Measurements from ENCODE around the gene GRIK5. TPM values are rescaled to one million over a fixed set of nuclear protein-coding genes. Genes with fewer than 3 reads are reported as not detected.
"Not testable (repeated sequence)": the region's sequence is repeated elsewhere in the genome, so short reads cannot be mapped to it uniquely, and the experiment has no call there.

GRIK5 gene
- total RNA-seq, 1 experiment from 2014 or later = 0.48 TPM

- Histone ChIP-seq H3K9me3 (no peaks in the 10 kb centered on the region), H3K36me3 (ENCODE audit: control insufficient read depth, insufficient read depth, low read length) (no peaks in the 10 kb centered on the region), H3K27me3 (replicated peaks; ENCODE audit: control insufficient read depth, insufficient read depth, low read length) (no peaks in the 10 kb centered on the region), H3K4me1 (no peaks in the 10 kb centered on the region), H3K4me3 (ENCODE audit: low read depth, low read length) (no peak overlapping the region)
- intact Hi-C loops (cut with micrococcal nuclease; ENCODE audit: unreplicated experiment) = no loop called here
- POLR2A ChIA-PET = no interaction called here
- no peak for DNase-seq
- H3K4me1 Mint-ChIP-seq (ENCODE audit: low read depth, unreplicated experiment) = peaks cover 8% of the 10 kb centered on the region
- no peak overlapping the region for H3K4me3 Mint-ChIP-seq (ENCODE audit: unreplicated experiment)
- H3K9me3 Mint-ChIP-seq (ENCODE audit: unreplicated experiment) = no peaks in the 10 kb centered on the region
- no TSS peak for BruUV-seq (replicated peaks)
- no peak overlapping the region for H3K27ac Mint-ChIP-seq (ENCODE audit: unreplicated experiment)
- H3K36me3 Mint-ChIP-seq (ENCODE audit: insufficient read depth, unreplicated experiment) = no peaks in the 10 kb centered on the region
- no peak for TF ChIP-seq CTCF (IDR thresholded peaks at IDR 0.05; ENCODE audit: insufficient read depth in 1 of 2, low read depth in 1 of 2, low read length in 1 of 2, severe bottlenecking in 1 of 2, unreplicated experiment in 1 of 2)
- CTCF ChIA-PET = interaction anchor here (1.5 kb wide), 1 partner anchor 11 kb away, joined by 10 read pairs; no protein-coding TSS in a partner anchor
- H3K27me3 Mint-ChIP-seq (ENCODE audit: insufficient read depth, unreplicated experiment) = peaks cover 11% of the 10 kb centered on the region
Observed at GRCh38 chr19:42045575-42045974, 24.4 kb downstream of the GRIK5 start.

GRCh38 chr19:42042455-42043170 is 27.4 kb downstream of the GRIK5 start:
- Mint-ChIP-seq H3K9me3 (ENCODE audit: unreplicated experiment) (no peaks in the 10 kb centered on the region), H3K27ac (ENCODE audit: unreplicated experiment) (no peak overlapping the region), H3K4me3 (ENCODE audit: unreplicated experiment) (no peak overlapping the region), H3K4me1 (ENCODE audit: low read depth, unreplicated experiment) (no peaks in the 10 kb centered on the region), H3K36me3 (ENCODE audit: insufficient read depth, unreplicated experiment) (no peaks in the 10 kb centered on the region), H3K27me3 (ENCODE audit: insufficient read depth, unreplicated experiment) (peaks cover 16% of the 10 kb centered on the region)
- Histone ChIP-seq H3K9me3 (no peaks in the 10 kb centered on the region), H3K4me1 (no peaks in the 10 kb centered on the region), H3K4me3 (ENCODE audit: low read depth, low read length) (no peak overlapping the region), H3K36me3 (ENCODE audit: control insufficient read depth, insufficient read depth, low read length) (no peaks in the 10 kb centered on the region), H3K27me3 (replicated peaks; ENCODE audit: control insufficient read depth, insufficient read depth, low read length) (no peaks in the 10 kb centered on the region)
- no TSS peak for BruUV-seq (replicated peaks)
- CTCF ChIA-PET = no interaction called here
- no peak for DNase-seq
- intact Hi-C loops (cut with micrococcal nuclease; ENCODE audit: unreplicated experiment) = no loop called here
- POLR2A ChIA-PET = no interaction called here
- no peak for TF ChIP-seq CTCF (IDR thresholded peaks at IDR 0.05; ENCODE audit: insufficient read depth in 1 of 2, low read depth in 1 of 2, low read length in 1 of 2, severe bottlenecking in 1 of 2, unreplicated experiment in 1 of 2)

GRCh38 chr19:42040491-42040890 is 29.5 kb downstream of the GRIK5 start:
- H3K36me3 ChIP-seq (ENCODE audit: control insufficient read depth, insufficient read depth, low read length); BruUV-seq (replicated peaks); POLR2A ChIA-PET; CTCF ChIA-PET; H3K4me3 ChIP-seq (ENCODE audit: low read depth, low read length); H3K9me3 Mint-ChIP-seq (ENCODE audit: unreplicated experiment); H3K4me1 ChIP-seq; H3K27ac Mint-ChIP-seq (ENCODE audit: unreplicated experiment); H3K4me3 Mint-ChIP-seq (ENCODE audit: unreplicated experiment); intact Hi-C loops (cut with micrococcal nuclease; ENCODE audit: unreplicated experiment); DNase-seq; H3K9me3 ChIP-seq; H3K4me1 Mint-ChIP-seq (ENCODE audit: low read depth, unreplicated experiment); H3K36me3 Mint-ChIP-seq (ENCODE audit: insufficient read depth, unreplicated experiment); H3K27me3 ChIP-seq (replicated peaks; ENCODE audit: control insufficient read depth, insufficient read depth, low read length): not testable (repeated sequence)
- H3K27me3 Mint-ChIP-seq (ENCODE audit: insufficient read depth, unreplicated experiment) = peaks cover 13% of the 10 kb centered on the region
